BLaER1 treated with 17β-estradiol and CSF1 and Interleukin-3, amounts not matched to agents 10 nM and 100 nM (cell line): ENCODE data around the gene AHCTF1.
"Not testable (repeated sequence)": the region's sequence is repeated elsewhere in the genome, so short reads cannot be mapped to it uniquely, and the experiment has no call there.

ENCODE experiments used
- H3K27ac ChIP-seq, 11 experiments: shearing (Covaris generic); formaldehyde crosslinking; 2 replicates each; pipeline ENCODE4 v1.8.1; 2022
- H3K27me3 ChIP-seq, 11 experiments: shearing (Covaris generic); formaldehyde crosslinking; 2 replicates each; pipeline ENCODE4 v1.8.1; 2022
- H3K36me3 ChIP-seq, 11 experiments: shearing (Covaris generic); formaldehyde crosslinking; 2 replicates each; pipeline ENCODE4 v1.8.1; 2022
- H3K4me1 ChIP-seq, 10 experiments: shearing (Covaris generic); formaldehyde crosslinking; 2 replicates each; pipeline ENCODE4 v1.8.1; 2022
- H3K4me2 ChIP-seq, 11 experiments: shearing (Covaris generic); formaldehyde crosslinking; 2 replicates each; pipeline ENCODE4 v1.8.1; 2022
- H3K4me3 ChIP-seq, 10 experiments: shearing (Covaris generic); formaldehyde crosslinking; 2 replicates each; pipeline ENCODE4 v1.8.1; 2022
- H3K9ac ChIP-seq, 11 experiments: shearing (Covaris generic); formaldehyde crosslinking; 2 replicates each; pipeline ENCODE4 v1.8.1; 2022
- H3K9me3 ChIP-seq, 11 experiments: shearing (Covaris generic); formaldehyde crosslinking; replicated peaks in 1 of 11; 2 replicates each; pipeline ENCODE4 v1.8.1; 2022
- H4K20me1 ChIP-seq, 11 experiments: shearing (Covaris generic); formaldehyde crosslinking; 2 replicates each; pipeline ENCODE4 v1.8.1; 2022
- Cebpa-rat ChIP-seq, 11 experiments: shearing (Covaris generic); IDR thresholded peaks; 2 replicates each; pipeline ENCODE4 v1.8.1; 2022

Gene AHCTF1

GRCh38 chr1:246876431-246876830 lies 55.3 kb downstream of the AHCTF1 start:
- no peak for TF ChIP-seq Cebpa-rat (IDR thresholded peaks at IDR 0.05)
- Histone ChIP-seq H3K27me3 (no peaks in the 10 kb centered on the region), H3K9ac (no peak overlapping the region), H3K27ac (no peak overlapping the region), H3K4me2 (no peak overlapping the region), H3K9me3 (peaks cover 0 to 16% (median 4%) of the 10 kb centered on the region in 11 experiments; a peak in 11 of 22 replicates), H3K36me3 (peaks cover 94 to 100% (median 100%) of the 10 kb centered on the region in 11 experiments), H4K20me1 (peaks cover 0 to 48% (median 11%) of the 10 kb centered on the region in 11 experiments; a peak in 13 of 22 replicates), H3K4me3 (no peak overlapping the region), H3K4me1 (no peaks in the 10 kb centered on the region)

- no peak for TF ChIP-seq Cebpa-rat (IDR thresholded peaks at IDR 0.05)
- H3K9ac ChIP-seq, result no peak overlapping the region
- H3K4me3 ChIP-seq, result no peak overlapping the region
- no peaks in the 10 kb centered on the region for H3K27me3 ChIP-seq
- H3K36me3 ChIP-seq, result peaks cover 95 to 100% (median 100%) of the 10 kb centered on the region in 11 experiments
- no peak overlapping the region for H3K4me2 ChIP-seq
- H3K4me1 ChIP-seq, result no peaks in the 10 kb centered on the region
- H3K9me3 ChIP-seq, result peaks cover 0 to 26% (median 13%) of the 10 kb centered on the region in 11 experiments; a peak in 18 of 22 replicates
- no peak overlapping the region for H3K27ac ChIP-seq
- H4K20me1 ChIP-seq, result peaks cover 0 to 55% (median 11%) of the 10 kb centered on the region in 11 experiments; a peak in 11 of 22 replicates
Measured at GRCh38 chr1:246875041-246876026, 56.4 kb downstream of the AHCTF1 start.

GRCh38 chr1:246865921-246866320 lies 65.8 kb downstream of the AHCTF1 start:
- no peaks in the 10 kb centered on the region for H3K27me3 ChIP-seq
- no peaks in the 10 kb centered on the region for H3K4me1 ChIP-seq
- TF ChIP-seq Cebpa-rat (IDR thresholded peaks at IDR 0.05), result no peak
- H3K9me3 ChIP-seq, result peaks cover 0 to 18% (median 14%) of the 10 kb centered on the region in 11 experiments; a peak in 18 of 22 replicates
- no peak overlapping the region for H3K4me3 ChIP-seq
- H3K9ac ChIP-seq, result no peak overlapping the region
- H3K27ac ChIP-seq, result no peak overlapping the region
- H3K36me3 ChIP-seq, result peaks cover 92 to 100% (median 97%) of the 10 kb centered on the region in 11 experiments
- H3K4me2 ChIP-seq, result no peak overlapping the region
- peaks cover 0 to 6% (median 0%) of the 10 kb centered on the region in 11 experiments; a peak in 4 of 22 replicates for H4K20me1 ChIP-seq

- peaks cover 93 to 100% (median 98%) of the 10 kb centered on the region in 11 experiments for H3K36me3 ChIP-seq
- not testable (repeated sequence) for H3K4me1 ChIP-seq, H3K4me2 ChIP-seq, H4K20me1 ChIP-seq, H3K9me3 ChIP-seq, H3K9ac ChIP-seq, H3K4me3 ChIP-seq, H3K27me3 ChIP-seq, H3K27ac ChIP-seq
Measured at GRCh38 chr1:246863791-246864190, 68.0 kb downstream of the AHCTF1 start.

GRCh38 chr1:246860401-246860800 lies 71.3 kb downstream of the AHCTF1 start:
- Histone ChIP-seq H3K27me3 (no peaks in the 10 kb centered on the region), H4K20me1 (peaks cover 0 to 9% (median 0%) of the 10 kb centered on the region in 11 experiments; a peak in 4 of 22 replicates), H3K4me1 (no peaks in the 10 kb centered on the region), H3K27ac (no peak overlapping the region), H3K4me3 (no peak overlapping the region), H3K9ac (no peak overlapping the region), H3K9me3 (no peaks in the 10 kb centered on the region), H3K36me3 (peaks cover 96 to 100% (median 99%) of the 10 kb centered on the region in 11 experiments), H3K4me2 (no peak overlapping the region)
- TF ChIP-seq Cebpa-rat (IDR thresholded peaks at IDR 0.05), result no peak

GRCh38 chr1:246856371-246856770 lies 75.4 kb downstream of the AHCTF1 start:
- Histone ChIP-seq H3K9me3 (no peaks in the 10 kb centered on the region; a peak in 2 of 22 replicates), H3K36me3 (peaks cover 98 to 100% (median 100%) of the 10 kb centered on the region in 11 experiments), H3K9ac (no peak overlapping the region), H3K27ac (no peak overlapping the region), H3K4me3 (no peak overlapping the region), H4K20me1 (peaks cover 0 to 9% (median 0%) of the 10 kb centered on the region in 11 experiments; a peak in 4 of 22 replicates), H3K27me3 (no peaks in the 10 kb centered on the region), H3K4me2 (no peak overlapping the region), H3K4me1 (no peaks in the 10 kb centered on the region)
- no peak for TF ChIP-seq Cebpa-rat (IDR thresholded peaks at IDR 0.05)

GRCh38 chr1:246850640-246851039 lies 81.1 kb downstream of the AHCTF1 start:
- Histone ChIP-seq H3K36me3 (peaks cover 94 to 100% (median 97%) of the 10 kb centered on the region in 11 experiments), H4K20me1 (peaks cover 0 to 18% (median 0%) of the 10 kb centered on the region in 11 experiments; a peak in 6 of 22 replicates)
- not testable (repeated sequence) for H3K4me3 ChIP-seq, H3K9ac ChIP-seq, H3K4me2 ChIP-seq, H3K4me1 ChIP-seq, H3K27me3 ChIP-seq, H3K27ac ChIP-seq, H3K9me3 ChIP-seq

- Histone ChIP-seq H3K4me1 (no peaks in the 10 kb centered on the region), H3K4me2 (no peak overlapping the region), H3K27me3 (no peaks in the 10 kb centered on the region), H3K9me3 (peaks cover 0 to 5% (median 0%) of the 10 kb centered on the region in 11 experiments; a peak in 1 of 22 replicates), H3K36me3 (peaks cover 81 to 99% (median 93%) of the 10 kb centered on the region in 11 experiments), H3K4me3 (no peak overlapping the region), H4K20me1 (peaks cover 0 to 27% (median 3%) of the 10 kb centered on the region in 11 experiments; a peak in 9 of 22 replicates), H3K9ac (no peak overlapping the region), H3K27ac (no peak overlapping the region)
- no peak for TF ChIP-seq Cebpa-rat (IDR thresholded peaks at IDR 0.05)
Measured at GRCh38 chr1:246843876-246844275, 87.9 kb downstream of the AHCTF1 start.

- not testable (repeated sequence) for H3K9ac ChIP-seq, H3K4me2 ChIP-seq, H3K4me3 ChIP-seq, H3K27ac ChIP-seq, H3K27me3 ChIP-seq, H3K9me3 ChIP-seq
- Histone ChIP-seq H3K4me1 (peaks cover 0 to 13% (median 5%) of the 10 kb centered on the region in 10 experiments; a peak in 7 of 20 replicates), H4K20me1 (peaks cover 0 to 10% (median 0%) of the 10 kb centered on the region in 11 experiments; a peak in 6 of 22 replicates), H3K36me3 (peaks cover 51 to 69% (median 62%) of the 10 kb centered on the region in 11 experiments)
Measured at GRCh38 chr1:246840761-246841160, 91.0 kb downstream of the AHCTF1 start.
